WTC11 (cell line): ENCODE measurements around the gene AMELY.

ENCODE experiments used
- ATF1 ChIP-seq: sonication (generic); formaldehyde crosslinking; IDR thresholded peaks from 2 replicates; pipeline ENCODE4 v1.8.1; 2023; ENCODE audit warnings: mild to moderate bottlenecking, moderate library complexity, missing genetic modification reagents
- KAT7 ChIP-seq: sonication (generic); formaldehyde crosslinking; IDR thresholded peaks from 2 replicates; pipeline ENCODE4 v1.8.1; 2023; ENCODE audit warnings: missing genetic modification reagents, mild to moderate bottlenecking, borderline replicate concordance
- ZBTB21 ChIP-seq: sonication (generic); formaldehyde crosslinking; IDR thresholded peaks from 2 replicates; pipeline ENCODE4 v1.8.1; 2023; ENCODE audit warnings: mild to moderate bottlenecking, missing genetic modification reagents, borderline replicate concordance
- TF ChIP-seq, protein P1 (sequence below): fragments of 200-600 bp; IDR thresholded peaks from 2 replicates; pipeline ENCODE4 v1.8.0; 2022; ENCODE audit warnings: antibody characterized with exemption
- TF ChIP-seq, protein P2 (sequence below): sonication (generic); formaldehyde crosslinking; IDR thresholded peaks from 2 replicates; pipeline ENCODE4 v1.8.0; 2022; ENCODE audit warnings: mild to moderate bottlenecking, missing genetic modification reagents
- TF ChIP-seq, protein P3 (sequence below): sonication (generic); formaldehyde crosslinking; IDR thresholded peaks from 2 replicates; pipeline ENCODE4 v1.8.0; 2022; ENCODE audit warnings: mild to moderate bottlenecking, missing genetic modification reagents
- TF ChIP-seq, protein P4 (sequence below): sonication (generic); formaldehyde crosslinking; IDR thresholded peaks from 2 replicates; pipeline ENCODE4 v1.8.1; 2023; ENCODE audit warnings: mild to moderate bottlenecking, missing genetic modification reagents
- TF ChIP-seq, protein P5 (sequence below): sonication (generic); formaldehyde crosslinking; IDR thresholded peaks from 2 replicates; pipeline ENCODE4 v1.8.0; 2022; ENCODE audit warnings: mild to moderate bottlenecking, missing genetic modification reagents

DNA sequence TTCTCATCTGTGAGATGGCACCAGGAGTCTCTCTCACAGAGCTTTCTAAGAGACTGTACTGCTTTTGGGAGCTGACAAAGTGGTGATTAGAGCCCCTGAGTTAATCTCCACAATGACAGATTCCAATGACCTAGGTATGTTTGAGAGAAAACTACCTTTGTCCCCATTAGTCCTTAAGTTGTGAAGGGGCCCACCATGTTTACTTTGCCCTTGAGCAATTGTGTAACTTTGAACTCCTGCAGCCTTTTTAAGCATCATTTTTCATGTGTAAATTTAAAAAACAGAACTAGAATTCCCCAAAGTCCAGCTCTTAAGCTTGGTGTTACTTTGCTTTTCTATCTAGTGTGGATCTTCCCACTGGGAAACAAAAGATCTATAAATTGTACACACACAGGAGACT is 1.8 kb upstream of the AMELY start:
- TF ChIP-seq, protein P1, sequence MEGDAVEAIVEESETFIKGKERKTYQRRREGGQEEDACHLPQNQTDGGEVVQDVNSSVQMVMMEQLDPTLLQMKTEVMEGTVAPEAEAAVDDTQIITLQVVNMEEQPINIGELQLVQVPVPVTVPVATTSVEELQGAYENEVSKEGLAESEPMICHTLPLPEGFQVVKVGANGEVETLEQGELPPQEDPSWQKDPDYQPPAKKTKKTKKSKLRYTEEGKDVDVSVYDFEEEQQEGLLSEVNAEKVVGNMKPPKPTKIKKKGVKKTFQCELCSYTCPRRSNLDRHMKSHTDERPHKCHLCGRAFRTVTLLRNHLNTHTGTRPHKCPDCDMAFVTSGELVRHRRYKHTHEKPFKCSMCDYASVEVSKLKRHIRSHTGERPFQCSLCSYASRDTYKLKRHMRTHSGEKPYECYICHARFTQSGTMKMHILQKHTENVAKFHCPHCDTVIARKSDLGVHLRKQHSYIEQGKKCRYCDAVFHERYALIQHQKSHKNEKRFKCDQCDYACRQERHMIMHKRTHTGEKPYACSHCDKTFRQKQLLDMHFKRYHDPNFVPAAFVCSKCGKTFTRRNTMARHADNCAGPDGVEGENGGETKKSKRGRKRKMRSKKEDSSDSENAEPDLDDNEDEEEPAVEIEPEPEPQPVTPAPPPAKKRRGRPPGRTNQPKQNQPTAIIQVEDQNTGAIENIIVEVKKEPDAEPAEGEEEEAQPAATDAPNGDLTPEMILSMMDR = no peak
- TF ChIP-seq, protein P2, sequence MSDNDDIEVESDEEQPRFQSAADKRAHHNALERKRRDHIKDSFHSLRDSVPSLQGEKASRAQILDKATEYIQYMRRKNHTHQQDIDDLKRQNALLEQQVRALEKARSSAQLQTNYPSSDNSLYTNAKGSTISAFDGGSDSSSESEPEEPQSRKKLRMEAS (CRISPR knock-in tag) = no peak
- TF ChIP-seq ATF1 (CRISPR knock-in tag) = no peak
- TF ChIP-seq, protein P3, sequence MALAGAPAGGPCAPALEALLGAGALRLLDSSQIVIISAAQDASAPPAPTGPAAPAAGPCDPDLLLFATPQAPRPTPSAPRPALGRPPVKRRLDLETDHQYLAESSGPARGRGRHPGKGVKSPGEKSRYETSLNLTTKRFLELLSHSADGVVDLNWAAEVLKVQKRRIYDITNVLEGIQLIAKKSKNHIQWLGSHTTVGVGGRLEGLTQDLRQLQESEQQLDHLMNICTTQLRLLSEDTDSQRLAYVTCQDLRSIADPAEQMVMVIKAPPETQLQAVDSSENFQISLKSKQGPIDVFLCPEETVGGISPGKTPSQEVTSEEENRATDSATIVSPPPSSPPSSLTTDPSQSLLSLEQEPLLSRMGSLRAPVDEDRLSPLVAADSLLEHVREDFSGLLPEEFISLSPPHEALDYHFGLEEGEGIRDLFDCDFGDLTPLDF (CRISPR knock-in tag) = no peak
- no peak for TF ChIP-seq KAT7
- TF ChIP-seq, protein P4, sequence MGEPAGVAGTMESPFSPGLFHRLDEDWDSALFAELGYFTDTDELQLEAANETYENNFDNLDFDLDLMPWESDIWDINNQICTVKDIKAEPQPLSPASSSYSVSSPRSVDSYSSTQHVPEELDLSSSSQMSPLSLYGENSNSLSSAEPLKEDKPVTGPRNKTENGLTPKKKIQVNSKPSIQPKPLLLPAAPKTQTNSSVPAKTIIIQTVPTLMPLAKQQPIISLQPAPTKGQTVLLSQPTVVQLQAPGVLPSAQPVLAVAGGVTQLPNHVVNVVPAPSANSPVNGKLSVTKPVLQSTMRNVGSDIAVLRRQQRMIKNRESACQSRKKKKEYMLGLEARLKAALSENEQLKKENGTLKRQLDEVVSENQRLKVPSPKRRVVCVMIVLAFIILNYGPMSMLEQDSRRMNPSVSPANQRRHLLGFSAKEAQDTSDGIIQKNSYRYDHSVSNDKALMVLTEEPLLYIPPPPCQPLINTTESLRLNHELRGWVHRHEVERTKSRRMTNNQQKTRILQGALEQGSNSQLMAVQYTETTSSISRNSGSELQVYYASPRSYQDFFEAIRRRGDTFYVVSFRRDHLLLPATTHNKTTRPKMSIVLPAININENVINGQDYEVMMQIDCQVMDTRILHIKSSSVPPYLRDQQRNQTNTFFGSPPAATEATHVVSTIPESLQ (CRISPR knock-in tag) = no peak
- TF ChIP-seq ZBTB21 (CRISPR knock-in tag) = no peak
- TF ChIP-seq, protein P5, sequence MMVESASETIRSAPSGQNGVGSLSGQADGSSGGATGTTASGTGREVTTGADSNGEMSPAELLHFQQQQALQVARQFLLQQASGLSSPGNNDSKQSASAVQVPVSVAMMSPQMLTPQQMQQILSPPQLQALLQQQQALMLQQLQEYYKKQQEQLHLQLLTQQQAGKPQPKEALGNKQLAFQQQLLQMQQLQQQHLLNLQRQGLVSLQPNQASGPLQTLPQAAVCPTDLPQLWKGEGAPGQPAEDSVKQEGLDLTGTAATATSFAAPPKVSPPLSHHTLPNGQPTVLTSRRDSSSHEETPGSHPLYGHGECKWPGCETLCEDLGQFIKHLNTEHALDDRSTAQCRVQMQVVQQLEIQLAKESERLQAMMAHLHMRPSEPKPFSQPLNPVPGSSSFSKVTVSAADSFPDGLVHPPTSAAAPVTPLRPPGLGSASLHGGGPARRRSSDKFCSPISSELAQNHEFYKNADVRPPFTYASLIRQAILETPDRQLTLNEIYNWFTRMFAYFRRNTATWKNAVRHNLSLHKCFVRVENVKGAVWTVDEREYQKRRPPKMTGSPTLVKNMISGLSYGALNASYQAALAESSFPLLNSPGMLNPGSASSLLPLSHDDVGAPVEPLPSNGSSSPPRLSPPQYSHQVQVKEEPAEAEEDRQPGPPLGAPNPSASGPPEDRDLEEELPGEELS (CRISPR knock-in tag) = no peak
